GM12878 (cell line): ENCODE results near the gene LSP1. TPM values are rescaled to one million over a fixed set of nuclear protein-coding genes. Genes with fewer than 3 reads are reported as not detected.
A peak's percentile ranks its signal among the peaks of the same experiment; 100 is the strongest.

Experiments
- ATAC-seq: fragments of 200-7000 bp; cut with Tn5 transposase; 3 replicates; pipeline ENCODE4 v1.9.1; 2020; ENCODE audit warnings: mild to moderate bottlenecking, moderate library complexity
- BruUV-seq: library from RNA; stranded (reverse); fragments of 400-500 nt; replicated peaks from 2 replicates; lab custom pipeline; 2021; lab: Mats Ljungman, UMichigan
- CTCF ChIA-PET: fragments of 300-600 bp; sonication (Branson Sonifier 250); formaldehyde crosslinking; extraction: SDS; loops from one replicate; lab custom pipeline; 2021; ENCODE audit warnings: inconsistent platforms; lab: Yijun Ruan, JAX
- POLR2A ChIA-PET: fragments of 350-600 bp; formaldehyde crosslinking; extraction: SDS; loops from one replicate; lab custom pipeline; 2021; ENCODE audit warnings: inconsistent platforms; lab: Charles Lee
- RAD21 ChIA-PET: fragments of 300-600 bp; sonication (Branson Sonifier 250); formaldehyde crosslinking; loops from one replicate; lab custom pipeline; 2023; ENCODE audit warnings: antibody characterized with exemption; ENCODE audit not compliant: unreplicated experiment; lab: Charles Lee
- SMC1A ChIA-PET: fragments of 300-600 bp; sonication (Branson Sonifier 250); formaldehyde crosslinking; loops from one replicate; lab custom pipeline; 2023; ENCODE audit not compliant: unreplicated experiment, uncharacterized antibody; lab: Charles Lee
- DNase-seq: peaks from one replicate; pipeline ENCODE4 v3.0.0-alpha.2; 2011; ENCODE audit warnings: low read depth, low spot score
- FAIRE-seq: peaks from 3 replicates; lab custom pipeline; 2011; peaks lifted over from hg19 to GRCh38; lab: Jason Lieb, UNC
- H2AFZ ChIP-seq: 2 replicates; pipeline ENCODE4 v1.6.0; 2011; ENCODE audit warnings: low read depth, low read length, control low read depth; ENCODE audit not compliant: control insufficient read depth
- H3K27ac ChIP-seq: 2 replicates; pipeline ENCODE4 v1.5.1; 2011; ENCODE audit warnings: control low read depth; ENCODE audit not compliant: control insufficient read depth, insufficient read depth
- H3K27me3 ChIP-seq, 2 experiments: replicated peaks in 1 of 2; 2 replicates each; pipeline versions ENCODE4 v1.6.0 to v1.6.1; 2011; ENCODE audit warnings: low read length in 1 of 2; ENCODE audit not compliant: control insufficient read depth in 2 of 2, insufficient read depth in 2 of 2
- H3K36me3 ChIP-seq, 2 experiments: 2 replicates each; pipeline ENCODE4 v1.5.1; 2011; ENCODE audit warnings: low read length in 1 of 2; ENCODE audit not compliant: control insufficient read depth in 2 of 2, insufficient read depth in 2 of 2
- H3K4me1 ChIP-seq: 2 replicates; pipeline ENCODE4 v1.6.1; 2011; ENCODE audit warnings: mild to moderate bottlenecking, low read length, moderate library complexity, mixed read lengths; ENCODE audit not compliant: control insufficient read depth, insufficient read depth
- H3K4me2 ChIP-seq: 2 replicates; pipeline ENCODE4 v1.6.0; 2011; ENCODE audit warnings: control low read depth; ENCODE audit not compliant: control insufficient read depth, insufficient read depth
- H3K4me3 ChIP-seq: fragments of 200-600 bp; sonication (generic); 2 replicates; pipeline ENCODE4 v1.5.1; 2016
- H3K79me2 ChIP-seq: 2 replicates; pipeline ENCODE4 v1.6.0; 2011; ENCODE audit warnings: low read length; ENCODE audit not compliant: control insufficient read depth, insufficient read depth
- H3K9ac ChIP-seq: 2 replicates; pipeline ENCODE4 v1.8.0; 2011; ENCODE audit warnings: low read length, control low read depth, mixed read lengths; ENCODE audit not compliant: control insufficient read depth, insufficient read depth
- H3K9me3 ChIP-seq: replicated peaks from 3 replicates; pipeline ENCODE4 v1.5.1; 2011; ENCODE audit warnings: mild to moderate bottlenecking, low read length; ENCODE audit not compliant: control insufficient read depth, insufficient read depth
- H4K20me1 ChIP-seq: 2 replicates; pipeline ENCODE4 v1.6.0; 2011; ENCODE audit not compliant: control insufficient read depth, insufficient read depth
- BHLHE40 ChIP-seq, 2 experiments: fragments of 450-650 bp in 1 of 2; IDR thresholded peaks; 2 replicates each; pipeline ENCODE4 v1.6.1; 2011 to 2017; ENCODE audit warnings: low read depth in 2 of 2, borderline replicate concordance in 1 of 2, improper control_type of control experiment in 1 of 2, low read length in 1 of 2, mild to moderate bottlenecking in 1 of 2
- CBX5 ChIP-seq: sonication (generic); IDR thresholded peaks from 2 replicates; pipeline ENCODE4 v1.6.1; 2016; ENCODE audit warnings: low read depth, moderate library complexity, mild to moderate bottlenecking, inconsistent platforms
- CEBPB ChIP-seq, 2 experiments: fragments of 150-350 bp in 1 of 2; IDR thresholded peaks; 2 replicates each; pipeline ENCODE4 v1.6.1; 2012 to 2014; ENCODE audit warnings: low read depth in 2 of 2, low read length in 2 of 2, borderline replicate concordance in 1 of 2, inconsistent platforms in 1 of 2
- CHD4 ChIP-seq: fragments of 200-600 bp; sonication (generic); IDR thresholded peaks from 2 replicates; pipeline ENCODE4 v1.6.1; 2016; ENCODE audit warnings: mild to moderate bottlenecking
- CUX1 ChIP-seq: IDR thresholded peaks from 2 replicates; pipeline ENCODE4 v1.6.1; 2012; ENCODE audit warnings: improper control_type of control experiment, low read depth, low read length; ENCODE audit not compliant: insufficient replicate concordance
- E4F1 ChIP-seq: fragments of 450-650 bp; IDR thresholded peaks from 2 replicates; pipeline ENCODE4 v1.6.1; 2018; ENCODE audit warnings: borderline replicate concordance, mild to moderate bottlenecking; ENCODE audit not compliant: partially characterized antibody
- JUND ChIP-seq: IDR thresholded peaks from 2 replicates; pipeline ENCODE4 v1.6.1; 2012; ENCODE audit warnings: low read depth, mild to moderate bottlenecking, low read length, improper control_type of control experiment, moderate library complexity
- MEF2B ChIP-seq: fragments of 450-650 bp; IDR thresholded peaks from 2 replicates; pipeline ENCODE4 v1.6.1; 2018; ENCODE audit warnings: mild to moderate bottlenecking, moderate library complexity; ENCODE audit not compliant: partially characterized antibody, poor library complexity, severe bottlenecking
- MYC ChIP-seq: IDR thresholded peaks from 2 replicates; pipeline ENCODE4 v1.6.1; 2011; ENCODE audit warnings: mild to moderate bottlenecking, low read length, moderate library complexity, inconsistent platforms; ENCODE audit not compliant: insufficient read depth, insufficient replicate concordance, insufficient read length, severe bottlenecking
- NFXL1 ChIP-seq: fragments of 450-650 bp; IDR thresholded peaks from 2 replicates; pipeline ENCODE4 v1.6.1; 2017; ENCODE audit warnings: antibody characterized with exemption, mild to moderate bottlenecking, borderline replicate concordance
- NR2C1 ChIP-seq: fragments of 450-650 bp; IDR thresholded peaks from 2 replicates; pipeline ENCODE4 v1.6.1; 2017; ENCODE audit warnings: antibody characterized with exemption, mild to moderate bottlenecking, moderate library complexity
- RAD21 ChIP-seq: IDR thresholded peaks from 2 replicates; pipeline ENCODE4 v1.6.1; 2011; ENCODE audit warnings: mild to moderate bottlenecking, low read depth, low read length, moderate library complexity; ENCODE audit not compliant: insufficient read depth
- SIN3A ChIP-seq: IDR thresholded peaks from 2 replicates; pipeline ENCODE4 v1.6.1; 2012; ENCODE audit warnings: low read depth, low read length, improper control_type of control experiment
- SPI1 ChIP-seq: IDR thresholded peaks from 2 replicates; pipeline ENCODE4 v1.6.1; 2011; ENCODE audit warnings: low read depth, mild to moderate bottlenecking, low read length, moderate library complexity, borderline replicate concordance; ENCODE audit not compliant: insufficient read depth
- YY1 ChIP-seq: IDR thresholded peaks from 2 replicates; pipeline ENCODE4 v1.6.1; 2011; ENCODE audit warnings: low read depth, mild to moderate bottlenecking, low read length
- ZNF622 ChIP-seq: fragments of 450-650 bp; IDR thresholded peaks from 2 replicates; pipeline ENCODE4 v1.6.1; 2017; ENCODE audit warnings: mild to moderate bottlenecking, inconsistent platforms
- WGBS: methylation state at CpG from one replicate; pipeline ENCODE4 v1.1.6; 2016; ENCODE audit warnings: low lambda C conversion rate; ENCODE audit not compliant: insufficient replicate concordance, insufficient coverage; ENCODE audit errors: missing lambda C conversion rate; 5-methylcytosine and 5-hydroxymethylcytosine counted together
- in situ Hi-C: fragments of 300-500 bp; cut with MboI; formaldehyde crosslinking; loops from 9 replicates; pipeline ENCODE4 v1.14.3; 2018; ENCODE audit warnings: mixed read lengths
- intact Hi-C: fragments of 100-400 bp; cut with micrococcal nuclease; formaldehyde crosslinking; loops from one replicate; pipeline ENCODE4 v1.14.2; 2022; ENCODE audit not compliant: unreplicated experiment
- polyA plus RNA-seq, 11 experiments: library from polyadenylated mRNA; depleted of rRNA in 4 of 11; unstranded in 6 of 11; stranded (reverse) in 5 of 11; fragments of >200 nt; fragmentation: Nextera tagmentation in 4 of 11; fragmentation: Illumina TruSeq in 1 of 11; extraction: Ambion mirVana in 4 of 11; extraction: Trizol in 1 of 11; gene quantifications; 1 replicate in 1 of 11; 2 replicates in 10 of 11; pipeline versions ENCODE4 v1.2.1 to v1.2.3, GENCODE V29; 2011 to 2016; ENCODE audit warnings: inconsistent platforms in 2 of 11, missing spikeins in 2 of 11, low read depth in 1 of 11
- total RNA-seq, 4 experiments: library from RNA; depleted of rRNA in 3 of 4; stranded (reverse); fragments of >200 nt in 3 of 4; fragmentation: Illumina TruSeq in 1 of 4; extraction: Trizol in 1 of 4; gene quantifications; 2 replicates each; pipeline versions ENCODE4 v1.2.1 to v1.2.3, GENCODE V29; 2013 to 2021

The LSP1 gene
- total and polyA plus RNA-seq, 10 of the 15 experiments (the other 5 are each of a cell fraction or from before 2014, with no cell fraction given), result 19.2 to 488 (median 369) TPM

GRCh38 chr11:1838077-1838425 is 14.8 kb upstream of the LSP1 start:
- BruUV-seq, result no TSS peak
- ATAC-seq (peak; percentile 28), FAIRE-seq (no peak), DNase-seq (no peak)
- Histone ChIP-seq H3K27me3 (no peaks in the 10 kb centered on the region; a peak in 1 of 4 replicates), H3K9ac (no peak overlapping the region), H3K27ac (no peak overlapping the region), H3K4me1 (peaks cover 15% of the 10 kb centered on the region), H3K9me3 (no peaks in the 10 kb centered on the region), H3K36me3 (no peaks in the 10 kb centered on the region), H3K4me2 (no peak overlapping the region), H4K20me1 (no peaks in the 10 kb centered on the region), H2AFZ (no peak overlapping the region), H3K4me3 (no peak overlapping the region; the same call in 1 of the 2 replicates), H3K79me2 (no peaks in the 10 kb centered on the region)
- ChIA-PET SMC1A (interaction anchor here (1.4 kb wide), 1 partner anchor 80 kb away, joined by 3 read pairs; no protein-coding TSS in a partner anchor), POLR2A (no interaction called here), RAD21 (interaction anchor here (0.9 to 2.0 kb wide), 4 partner anchors 12 to 163 kb away, joined by 3 to 12 read pairs (median 9); no protein-coding TSS in a partner anchor), CTCF (interaction anchor here (1.0 to 1.4 kb wide), 5 partner anchors 12 to 313 kb away, joined by 3 to 8 read pairs (median 3); partner anchors contain the start of gene LSP1)
- 42% methylated on average over 17 of the region's 17 CpGs for WGBS
- intact Hi-C loops (loop anchor here (2.0 to 5.0 kb wide), 2 partner anchors 49 to 81 kb away; partner anchors contain the start of gene TNNT3), in situ Hi-C loops (no loop called here)
- no peak for TF ChIP-seq SIN3A
- TF ChIP-seq MYC, result no peak
- peak in 1 of 2 experiments; percentile 35; a peak in 2 of 4 replicates for TF ChIP-seq BHLHE40 (IDR thresholded peaks at IDR 0.05; ENCODE audit: borderline replicate concordance in 1 of 2, low read depth in 2 of 2, low read length in 1 of 2)
- 0 out of 2 replicates have a peak, but pooled peaks have one; percentile 14 for TF ChIP-seq RAD21
- TF ChIP-seq YY1, result no peak
- no peak for TF ChIP-seq ZNF622
- TF ChIP-seq CHD4, result no peak
- no peak for TF ChIP-seq SPI1
- TF ChIP-seq JUND, result no peak
- no peak for TF ChIP-seq CUX1
- TF ChIP-seq MEF2B, result peak; percentile 1
- TF ChIP-seq NR2C1, result no peak
- TF ChIP-seq CBX5, result no peak
- no peak for TF ChIP-seq NFXL1
- no peak for TF ChIP-seq CEBPB (IDR thresholded peaks at IDR 0.05; ENCODE audit: borderline replicate concordance in 1 of 2, low read depth in 2 of 2, low read length in 2 of 2)
- no peak for TF ChIP-seq E4F1
